HG03469 (cell line): ENCODE data around the gene TENM4.

Experiments used
- ATAC-seq: cut with Tn5 transposase; IDR thresholded peaks from one replicate; pipeline ENCODE4 v1.9.1; 2021; ENCODE audit warnings: mild to moderate bottlenecking, moderate library complexity, moderate number of reproducible peaks; ENCODE audit not compliant: unreplicated experiment

TENM4 gene

GRCh38 chr11:79353706-79354105, 87.1 kb downstream of the TENM4 start:
- no peak for ATAC-seq

GRCh38 chr11:79352349-79352703, 88.5 kb downstream of the TENM4 start:
- ATAC-seq: no peak

- ATAC-seq: no peak
Observed at GRCh38 chr11:79348976-79349682, 91.7 kb downstream of the TENM4 start.

GRCh38 chr11:79346021-79346420, 94.8 kb downstream of the TENM4 start:
- ATAC-seq: no peak

- ATAC-seq: no peak
Observed at GRCh38 chr11:79344753-79345294, 96.0 kb downstream of the TENM4 start.

DNA sequence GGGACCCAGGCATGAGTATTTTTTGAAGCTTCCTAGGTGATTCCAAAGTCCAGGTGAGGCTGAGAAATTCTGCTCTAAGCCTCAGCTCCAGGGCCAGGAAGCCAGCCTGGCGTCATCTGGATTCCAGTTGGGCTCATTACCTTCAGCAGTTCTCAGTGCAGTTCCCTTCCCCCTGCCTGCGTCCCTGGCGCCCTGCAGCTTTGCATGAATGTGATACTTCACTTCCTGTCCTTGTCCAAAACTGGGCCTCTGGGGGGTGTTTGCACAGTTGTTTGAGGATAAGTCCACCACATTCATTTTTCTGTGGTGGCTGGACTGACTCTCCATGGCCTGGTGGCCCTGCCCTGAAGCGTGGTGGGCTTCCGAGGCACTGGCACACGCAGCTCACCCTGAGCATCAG, 98.1 kb downstream of the TENM4 start:
- ATAC-seq: no peak

- no peak for ATAC-seq
Observed at GRCh38 chr11:79342236-79342635, 98.6 kb downstream of the TENM4 start.

DNA sequence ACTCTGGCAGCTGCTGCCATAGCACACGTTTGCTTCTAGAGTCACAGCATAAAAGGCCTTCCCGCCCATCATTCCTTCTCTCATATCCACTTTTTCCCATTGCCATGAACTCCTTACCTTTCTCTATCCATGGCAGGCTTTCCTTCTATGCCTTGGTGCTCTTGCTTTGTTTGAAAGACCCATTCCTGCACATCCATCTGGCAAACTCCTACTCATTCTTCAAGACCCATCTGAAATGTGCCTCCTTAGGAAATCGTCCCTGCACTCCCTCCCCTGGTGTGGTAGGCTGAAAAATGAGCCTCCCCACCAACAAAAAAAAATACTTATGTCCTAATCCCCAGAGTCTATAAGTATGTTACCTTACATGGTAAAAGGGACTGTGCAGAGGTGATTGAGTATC, 100.3 kb downstream of the TENM4 start:
- no peak for ATAC-seq

DNA sequence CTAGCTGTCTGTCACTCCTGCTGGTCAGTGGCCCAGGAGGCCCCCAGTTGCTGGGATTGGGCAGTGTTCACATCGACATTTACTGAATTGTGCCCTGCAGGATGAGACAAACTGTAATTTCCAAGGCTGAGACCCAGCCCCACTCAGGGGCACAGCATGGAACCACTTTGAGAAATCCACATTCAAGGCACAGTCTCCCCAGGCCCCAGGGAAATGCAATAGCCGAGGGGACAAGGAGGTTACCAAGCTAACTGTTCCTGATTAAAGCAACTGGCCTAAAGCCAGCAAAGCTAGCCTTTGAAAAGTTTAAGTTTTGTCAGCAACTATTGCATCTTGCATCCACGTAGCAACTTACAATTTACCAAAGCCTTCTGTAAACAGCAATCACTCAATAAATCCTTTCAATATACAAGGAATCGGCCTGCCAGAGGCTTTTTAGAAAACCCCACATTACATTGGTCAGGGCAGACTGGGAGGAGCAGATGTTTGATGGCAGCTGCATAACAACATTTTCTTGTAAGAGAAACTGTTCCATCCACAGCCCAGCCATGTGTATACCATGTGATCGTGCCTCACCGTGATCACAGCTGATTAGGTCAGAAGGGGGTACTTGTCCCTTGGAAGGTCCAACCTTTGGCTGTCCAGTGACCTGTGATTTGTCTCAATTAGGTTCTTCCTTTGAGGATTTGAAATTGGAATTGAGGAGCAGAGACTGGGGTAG, 103.9 kb downstream of the TENM4 start:
- ATAC-seq: no peak

DNA sequence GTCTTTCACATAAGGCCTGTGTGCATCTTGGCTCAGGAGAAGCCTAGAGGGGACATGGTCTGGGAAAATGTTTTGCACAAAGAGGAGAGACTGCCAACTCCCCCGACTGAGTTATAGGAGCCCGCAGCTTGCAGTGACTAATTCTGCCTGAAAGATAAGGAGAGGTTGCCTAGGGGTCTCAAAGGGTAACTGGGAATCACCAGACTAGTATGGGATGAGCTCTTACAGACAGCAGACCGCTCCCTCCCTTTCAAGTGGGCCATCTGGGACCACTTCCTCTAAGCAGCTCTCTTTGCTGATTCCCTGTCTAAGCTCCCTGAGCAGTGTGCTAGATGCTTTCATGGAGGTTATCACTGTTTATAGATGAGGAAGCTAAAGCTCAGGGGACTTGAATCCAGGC, 105.1 kb downstream of the TENM4 start:
- no peak for ATAC-seq

GRCh38 chr11:79333355-79333754, 107.5 kb downstream of the TENM4 start:
- ATAC-seq: no peak

GRCh38 chr11:79332017-79332416, 108.8 kb downstream of the TENM4 start:
- no peak for ATAC-seq

DNA sequence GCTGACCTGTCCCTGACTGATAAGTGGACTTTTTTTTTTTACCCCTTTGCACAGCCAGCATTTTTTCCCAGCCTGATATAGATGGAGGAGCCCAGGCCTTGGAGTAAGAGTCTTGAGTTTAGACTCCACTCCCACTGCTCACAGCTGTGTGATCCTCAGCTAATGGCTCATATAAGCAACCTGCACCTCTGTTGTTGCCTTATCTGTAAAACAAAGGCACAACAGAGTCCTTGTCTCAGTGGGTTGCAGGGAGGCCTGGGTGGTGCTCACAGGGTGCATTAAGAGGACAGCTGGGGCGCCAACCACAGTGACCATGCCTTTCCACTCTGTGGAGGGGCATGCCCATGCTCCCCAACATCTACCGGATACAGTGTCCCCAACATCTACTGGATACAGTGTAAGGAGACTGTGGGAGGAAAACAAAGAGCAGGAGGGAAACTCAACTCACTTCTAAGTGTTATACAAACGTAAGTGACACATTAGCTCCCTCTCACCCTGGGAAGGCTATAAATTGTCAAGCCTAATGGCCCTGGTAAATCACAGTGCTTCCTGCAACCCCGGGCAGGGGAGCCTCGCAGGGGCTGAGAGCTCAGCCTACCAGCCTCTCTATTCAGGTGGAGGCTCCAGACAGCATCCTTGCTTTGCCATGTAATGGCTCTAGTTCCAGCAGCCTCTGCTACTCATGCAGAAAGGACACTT, 109.5 kb downstream of the TENM4 start:
- ATAC-seq: no peak

GRCh38 chr11:79330651-79331050, 110.2 kb downstream of the TENM4 start:
- ATAC-seq: no peak

GRCh38 chr11:79329561-79329960, 111.3 kb downstream of the TENM4 start:
- ATAC-seq: no peak

- no peak for ATAC-seq
Observed at GRCh38 chr11:79328402-79328801, 112.4 kb downstream of the TENM4 start.

DNA sequence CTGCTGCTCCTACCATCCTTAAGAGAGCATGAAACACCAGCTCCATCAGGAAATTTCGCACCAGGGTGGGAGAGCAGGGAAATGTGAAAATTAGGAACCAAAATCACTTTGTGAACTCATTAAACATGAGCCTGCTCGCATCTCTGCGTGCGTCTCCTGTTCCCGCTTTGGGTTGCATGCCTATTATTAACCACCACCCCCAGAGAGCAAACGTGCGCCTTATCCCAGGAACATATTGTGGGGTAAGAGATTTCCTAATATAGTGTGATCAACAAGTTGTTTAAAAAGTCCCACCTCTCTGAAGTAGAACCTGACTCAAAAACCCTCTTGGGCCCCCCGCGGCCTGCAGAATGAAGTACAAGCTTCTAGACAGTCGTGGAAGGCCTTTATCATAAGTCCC, 115.0 kb downstream of the TENM4 start:
- no peak for ATAC-seq

DNA sequence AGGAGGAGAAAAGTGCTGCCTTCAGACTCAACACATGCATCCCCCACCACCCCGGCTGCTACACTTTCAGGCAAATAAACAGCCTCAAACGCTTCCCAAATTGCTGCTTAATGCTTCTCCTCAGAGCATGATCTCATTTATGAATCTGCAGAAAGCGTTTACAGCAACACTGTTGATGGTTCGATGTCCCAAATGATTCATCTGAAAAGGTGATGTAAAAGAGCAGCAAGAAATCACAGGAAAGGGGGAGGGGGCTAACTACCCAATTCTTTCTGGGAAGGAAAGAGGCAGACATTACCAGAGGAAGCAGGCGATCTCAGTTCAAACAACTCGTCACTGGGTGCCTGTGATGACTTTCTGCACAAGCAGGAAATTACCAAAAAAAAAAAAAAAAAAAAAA, 119.6 kb downstream of the TENM4 start:
- ATAC-seq: no peak

- no peak for ATAC-seq
Observed at GRCh38 chr11:79314906-79315689, 125.7 kb downstream of the TENM4 start.

DNA sequence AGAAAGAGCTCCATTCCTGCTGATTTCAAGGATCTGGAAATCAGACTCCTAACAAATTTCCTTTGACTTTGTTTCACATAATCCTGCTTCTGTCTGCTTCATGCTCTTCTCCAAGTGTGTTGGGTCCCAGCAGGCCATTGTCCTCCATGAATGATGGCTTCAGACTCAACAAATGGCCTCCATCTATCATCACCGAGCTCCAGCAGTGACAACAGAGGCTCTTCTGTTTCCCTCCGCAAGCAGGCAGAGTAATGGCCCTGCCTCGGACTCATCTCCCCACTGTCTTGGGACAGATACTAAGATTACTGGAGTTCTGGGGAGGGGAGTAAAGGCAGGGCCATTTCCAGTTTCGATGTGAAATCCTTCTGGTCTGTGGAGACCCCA, 127.3 kb downstream of the TENM4 start:
- ATAC-seq: no peak
